ENCODE measurements around the gene ADAMTSL1.

DNA sequence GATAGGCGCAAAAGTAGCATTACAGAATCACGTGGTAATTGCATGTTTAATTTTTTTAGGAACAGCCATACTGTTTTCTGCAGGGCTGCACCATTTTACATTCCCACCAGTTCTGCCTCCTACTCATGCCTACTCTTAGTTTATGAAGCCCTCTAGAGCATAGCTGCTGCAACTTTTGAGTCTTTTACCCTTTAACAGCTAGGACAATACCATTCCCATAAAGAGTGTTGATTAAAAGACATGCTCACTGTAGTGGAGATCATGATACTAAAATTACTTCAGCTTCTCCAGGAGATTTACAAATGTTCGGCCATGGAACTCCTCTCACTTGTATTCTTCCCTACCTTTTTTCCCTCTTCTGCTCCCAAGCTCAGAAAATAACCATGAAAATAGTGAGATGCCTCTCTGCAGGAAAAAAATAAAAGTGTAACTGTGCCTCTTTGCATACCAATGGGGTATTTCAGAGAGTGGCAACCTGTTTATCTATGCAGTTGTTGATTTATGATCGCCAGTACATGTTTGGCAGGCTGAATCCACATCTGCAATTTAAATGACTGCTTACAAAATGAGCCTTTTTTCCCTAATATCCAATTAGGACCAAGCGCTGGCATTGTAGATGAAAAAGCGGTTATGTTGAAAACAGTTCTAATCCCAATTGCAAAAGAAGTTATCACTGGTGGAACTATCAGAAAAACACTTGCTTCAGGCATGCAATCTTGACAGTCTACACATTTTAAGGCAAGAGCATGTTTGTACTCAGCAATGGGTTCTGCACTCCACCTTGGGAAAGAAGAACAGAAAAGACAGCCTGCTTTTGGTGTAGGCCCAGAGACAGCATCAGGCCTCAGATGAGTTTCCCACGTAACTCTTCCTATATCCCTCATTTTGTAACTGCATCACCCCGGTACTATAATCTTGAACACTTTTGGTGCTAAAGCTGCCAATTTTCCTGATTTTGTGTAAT, 131.1 kb downstream of the ADAMTSL1 start:
- no peak for TF ChIP-seq CTCF (conservative IDR thresholded peaks at IDR 0.05; ENCODE audit: low read length)
- no peak for TF ChIP-seq EZH2phosphoT487 (IDR thresholded peaks at IDR 0.05; ENCODE audit: borderline replicate concordance)
